GM18873 (cell line): ENCODE data around the gene MVB12B.

Source experiments
- ATAC-seq: cut with Tn5 transposase; IDR thresholded peaks from one replicate; pipeline ENCODE4 v1.9.1; 2021; ENCODE audit warnings: mild to moderate bottlenecking, moderate library complexity, moderate number of reproducible peaks; ENCODE audit not compliant: unreplicated experiment, low FRiP score

The MVB12B gene

DNA sequence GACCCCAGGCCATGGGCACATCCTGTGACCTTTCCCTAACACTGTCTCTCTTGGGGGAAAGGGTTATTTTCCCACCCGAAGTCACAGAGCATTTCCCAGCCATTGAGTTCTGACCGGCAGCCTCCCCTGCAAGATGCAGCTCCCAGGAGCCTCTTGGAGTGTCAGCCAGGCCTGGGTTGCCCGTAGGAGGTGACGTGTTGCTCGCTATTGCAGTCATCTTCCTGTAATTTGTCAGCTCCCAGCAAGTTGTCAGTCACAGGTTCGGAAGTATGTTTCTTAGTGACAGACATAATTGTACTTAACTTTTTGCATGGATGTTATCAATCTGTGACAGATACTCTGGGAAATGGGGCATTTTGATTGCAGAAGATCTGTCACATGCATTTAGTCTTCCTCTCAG, 74.5 kb downstream of the MVB12B start:
- ATAC-seq: no peak

DNA sequence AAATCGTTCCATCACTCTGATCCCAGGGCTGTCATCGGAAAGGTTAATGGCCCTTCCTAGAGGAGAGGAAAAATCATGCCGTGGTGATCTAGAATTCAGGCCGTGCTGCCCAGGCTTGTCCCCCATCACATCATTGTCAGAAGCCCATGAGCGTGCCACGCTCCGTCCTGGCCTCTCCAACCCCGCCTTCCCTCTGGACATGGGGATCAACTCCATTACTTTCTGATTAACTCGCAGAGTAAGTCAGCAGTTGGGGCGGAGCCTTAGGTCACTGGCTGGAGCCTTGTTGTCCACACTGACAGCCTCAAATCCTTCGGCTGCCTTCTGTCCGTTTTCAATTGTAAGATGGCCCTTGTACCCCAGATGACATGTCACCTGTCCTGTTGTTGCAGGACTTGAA, 75.0 kb downstream of the MVB12B start:
- no peak for ATAC-seq

DNA sequence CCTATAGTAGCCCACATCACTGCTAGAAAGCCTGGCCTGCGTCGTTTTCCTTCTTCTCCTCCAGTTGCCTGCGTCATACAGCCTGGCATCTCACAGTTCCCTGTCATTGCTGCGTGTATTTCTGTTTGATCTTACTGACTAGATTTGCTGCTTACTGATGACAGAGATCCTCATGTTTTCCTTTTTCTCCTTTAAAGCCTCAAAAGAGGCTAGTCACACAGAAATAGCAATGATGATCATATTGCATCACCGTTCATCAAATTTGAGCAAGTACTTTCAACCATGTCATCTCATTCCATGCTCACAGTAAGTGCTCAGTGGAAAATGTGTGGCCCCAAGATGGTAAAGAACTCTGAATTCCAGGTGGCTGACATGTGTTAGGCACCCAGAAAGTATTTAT, 76.8 kb downstream of the MVB12B start:
- ATAC-seq: no peak

DNA sequence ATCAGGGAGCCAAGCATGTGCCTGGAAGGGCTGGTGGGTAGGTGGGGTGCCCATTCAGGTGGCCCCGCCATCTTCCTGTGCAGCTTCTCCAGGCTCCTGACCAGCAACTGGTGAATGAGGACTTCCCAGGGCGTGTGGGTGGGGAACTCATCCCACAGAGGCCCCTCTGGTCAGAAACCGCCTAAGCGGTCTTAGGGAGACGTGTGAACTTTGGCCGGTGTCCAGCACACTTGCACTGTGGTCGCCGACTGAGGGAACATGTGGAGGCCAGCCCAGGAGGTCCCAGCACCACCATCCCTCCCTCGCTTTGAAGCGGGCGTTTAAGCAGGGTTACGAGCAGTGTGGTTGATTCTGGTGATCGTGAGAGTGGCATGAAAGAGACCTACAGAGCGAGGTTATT, 77.8 kb downstream of the MVB12B start:
- no peak for ATAC-seq

- no peak for ATAC-seq
Observed at GRCh38 chr9:126406075-126406667, 79.5 kb downstream of the MVB12B start.

- ATAC-seq: no peak
Observed at GRCh38 chr9:126407114-126407870, 80.7 kb downstream of the MVB12B start.

DNA sequence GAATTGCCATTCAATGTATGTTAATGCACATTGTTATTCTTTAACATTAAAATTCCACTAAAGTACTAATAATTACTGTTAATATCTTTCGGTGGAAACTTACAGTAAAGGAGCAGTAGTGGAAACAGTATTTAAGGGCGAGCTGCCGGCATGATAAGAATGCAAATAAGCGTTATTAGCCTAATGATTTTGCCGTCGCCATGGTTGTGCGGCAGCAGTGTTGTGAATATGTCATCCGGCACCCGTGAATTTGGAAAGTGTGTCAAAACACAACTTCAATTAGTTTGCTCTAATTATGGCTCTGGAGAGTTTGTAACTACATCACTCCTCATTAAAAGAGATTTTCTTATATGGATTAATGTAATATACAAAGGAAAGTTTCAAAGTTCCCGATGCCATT, 81.4 kb downstream of the MVB12B start:
- ATAC-seq: no peak

GRCh38 chr9:126410229-126410628, 83.6 kb downstream of the MVB12B start:
- ATAC-seq: no peak

GRCh38 chr9:126411225-126411947, 84.8 kb downstream of the MVB12B start:
- ATAC-seq: peak; percentile 67

- ATAC-seq: no peak
Observed at GRCh38 chr9:126411948-126412284, 85.3 kb downstream of the MVB12B start.

DNA sequence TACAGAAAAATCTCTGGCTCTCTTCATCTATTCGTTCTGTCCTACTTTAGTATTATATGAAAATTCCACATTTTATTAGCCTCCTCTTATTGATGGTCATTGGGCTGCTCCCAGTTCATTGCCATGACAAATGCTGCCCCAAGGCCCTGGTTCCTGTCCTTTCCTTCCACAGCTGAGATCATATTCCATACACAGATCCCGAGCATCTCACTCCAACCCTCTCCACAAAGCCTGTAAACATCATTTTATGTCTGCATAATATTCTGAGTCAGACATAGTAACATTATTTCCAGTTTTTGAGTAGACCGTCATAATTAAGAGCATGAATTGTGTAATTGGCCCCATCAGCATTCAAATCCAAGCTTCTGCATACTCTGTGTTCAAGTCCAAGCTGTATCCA, 86.3 kb downstream of the MVB12B start:
- ATAC-seq: no peak

DNA sequence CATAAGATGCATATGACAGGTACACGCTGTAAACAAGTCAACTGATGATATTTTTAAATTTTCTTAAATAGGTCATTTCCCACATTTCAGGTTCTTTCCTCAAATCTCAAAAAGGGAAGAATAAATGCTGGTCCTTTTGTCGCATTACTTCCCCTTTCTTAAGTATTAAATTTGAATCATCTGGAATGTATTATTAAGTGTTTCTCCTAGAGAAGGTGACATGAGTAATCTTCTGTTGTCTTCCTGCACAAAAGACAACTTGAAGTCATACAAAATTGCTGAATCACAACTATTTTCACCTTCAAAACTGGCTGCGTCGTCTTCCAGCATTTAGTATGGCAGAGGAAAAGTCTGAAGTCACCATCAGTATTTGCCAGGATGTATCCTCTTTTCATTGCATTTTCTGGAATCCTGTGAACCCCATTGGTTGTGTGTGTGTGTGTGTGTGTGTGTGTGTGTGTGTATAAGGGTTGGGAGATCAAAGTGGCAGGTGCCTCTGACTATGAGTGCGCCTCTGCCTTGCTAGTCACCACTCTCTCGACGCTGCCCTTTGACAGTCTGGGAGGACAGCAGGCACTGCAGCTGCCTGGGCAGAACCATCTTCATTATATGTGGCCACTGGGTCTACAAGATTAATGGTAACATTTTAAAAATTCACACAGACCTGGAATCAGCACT, 86.9 kb downstream of the MVB12B start:
- no peak for ATAC-seq

DNA sequence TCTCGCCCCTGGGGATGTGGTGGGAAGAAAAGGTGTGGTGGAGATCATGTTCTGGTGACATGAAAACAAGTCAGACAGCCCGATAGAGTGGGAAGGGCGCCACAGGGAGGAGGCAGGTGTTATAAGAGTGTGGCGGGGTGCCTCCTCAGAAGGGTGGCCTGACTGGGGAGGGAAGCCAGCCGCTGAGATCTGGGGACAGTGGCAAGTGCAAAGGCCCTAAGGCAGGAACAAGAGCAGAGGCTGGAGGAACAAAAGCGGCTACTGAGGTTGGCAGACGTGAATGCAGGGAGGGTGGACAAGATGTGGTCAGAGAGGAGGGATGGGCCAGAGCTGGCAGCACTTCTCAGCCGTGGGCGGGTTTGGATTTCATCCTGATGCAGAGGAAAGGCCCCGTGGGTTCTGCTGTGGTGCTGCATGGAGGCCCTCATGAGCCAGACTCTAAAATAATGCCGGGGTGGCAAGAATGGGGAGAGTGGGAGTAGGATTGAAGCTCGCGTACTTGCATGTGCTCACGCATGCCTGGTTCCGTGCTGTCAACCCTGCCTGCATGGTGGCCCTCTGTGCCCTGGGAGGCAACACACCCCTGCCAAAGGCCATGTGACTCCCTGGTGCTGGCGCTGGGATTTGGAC, 89.2 kb downstream of the MVB12B start:
- no peak for ATAC-seq

DNA sequence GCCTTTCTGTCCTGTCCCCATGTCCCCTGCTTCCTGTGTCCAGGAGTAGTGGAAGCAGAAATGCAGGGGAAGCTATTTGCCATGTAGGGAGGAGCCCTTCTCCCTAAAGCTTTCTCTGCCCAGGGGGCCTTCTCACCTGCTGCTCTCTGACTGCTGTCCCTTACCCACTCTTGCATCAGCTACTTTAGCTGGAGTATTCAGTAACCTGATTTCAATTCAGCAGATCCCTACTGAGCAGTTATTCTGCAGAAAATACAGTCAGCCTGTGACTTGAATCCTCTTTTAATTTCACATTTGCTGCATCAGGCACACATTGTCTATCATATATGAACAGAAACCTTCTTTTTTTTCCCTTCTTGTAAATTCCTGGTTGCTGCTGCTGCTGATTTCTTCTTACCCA, 90.4 kb downstream of the MVB12B start:
- ATAC-seq: no peak

DNA sequence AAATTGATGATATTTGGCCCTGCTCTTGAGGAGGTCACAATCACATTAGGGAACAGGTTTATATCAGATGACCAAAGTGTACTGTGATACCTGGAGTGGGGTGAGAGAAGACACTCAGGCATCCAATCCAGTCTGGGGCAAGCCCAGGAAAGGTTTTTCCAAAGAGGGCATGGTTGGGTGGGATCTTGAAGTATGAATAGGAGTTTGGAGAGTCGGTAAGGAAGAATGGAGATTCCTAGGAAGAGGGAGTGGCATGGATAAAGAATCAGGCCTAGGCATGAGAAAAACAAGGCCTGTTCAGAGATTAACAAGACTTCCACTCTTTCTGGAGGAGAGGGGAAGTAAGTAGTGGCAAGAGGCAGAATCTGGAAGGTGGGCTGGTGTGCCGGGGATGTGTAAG, 91.1 kb downstream of the MVB12B start:
- no peak for ATAC-seq

GRCh38 chr9:126418608-126419007, 92.0 kb downstream of the MVB12B start:
- no peak for ATAC-seq

DNA sequence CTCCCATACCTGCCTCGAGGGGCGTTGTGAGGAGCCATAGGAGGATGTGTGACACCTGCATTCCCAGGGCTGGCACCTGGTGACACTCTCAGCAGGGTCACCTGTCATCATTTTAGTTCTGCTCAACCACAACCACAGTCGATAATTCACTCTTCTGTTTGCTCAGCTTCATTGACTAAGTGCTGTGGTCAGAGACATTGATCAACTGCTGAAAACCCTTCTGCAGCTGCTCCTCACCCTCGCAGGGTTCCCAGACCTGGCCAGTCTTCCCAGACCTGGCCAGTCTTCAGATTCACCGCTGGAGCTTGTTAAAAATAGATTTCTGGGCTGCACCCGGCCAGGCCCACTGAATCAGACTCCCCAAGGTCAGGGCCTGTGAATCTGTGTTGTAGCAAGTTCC, 92.8 kb downstream of the MVB12B start:
- no peak for ATAC-seq

GRCh38 chr9:126420135-126420534, 93.5 kb downstream of the MVB12B start:
- ATAC-seq: no peak

DNA sequence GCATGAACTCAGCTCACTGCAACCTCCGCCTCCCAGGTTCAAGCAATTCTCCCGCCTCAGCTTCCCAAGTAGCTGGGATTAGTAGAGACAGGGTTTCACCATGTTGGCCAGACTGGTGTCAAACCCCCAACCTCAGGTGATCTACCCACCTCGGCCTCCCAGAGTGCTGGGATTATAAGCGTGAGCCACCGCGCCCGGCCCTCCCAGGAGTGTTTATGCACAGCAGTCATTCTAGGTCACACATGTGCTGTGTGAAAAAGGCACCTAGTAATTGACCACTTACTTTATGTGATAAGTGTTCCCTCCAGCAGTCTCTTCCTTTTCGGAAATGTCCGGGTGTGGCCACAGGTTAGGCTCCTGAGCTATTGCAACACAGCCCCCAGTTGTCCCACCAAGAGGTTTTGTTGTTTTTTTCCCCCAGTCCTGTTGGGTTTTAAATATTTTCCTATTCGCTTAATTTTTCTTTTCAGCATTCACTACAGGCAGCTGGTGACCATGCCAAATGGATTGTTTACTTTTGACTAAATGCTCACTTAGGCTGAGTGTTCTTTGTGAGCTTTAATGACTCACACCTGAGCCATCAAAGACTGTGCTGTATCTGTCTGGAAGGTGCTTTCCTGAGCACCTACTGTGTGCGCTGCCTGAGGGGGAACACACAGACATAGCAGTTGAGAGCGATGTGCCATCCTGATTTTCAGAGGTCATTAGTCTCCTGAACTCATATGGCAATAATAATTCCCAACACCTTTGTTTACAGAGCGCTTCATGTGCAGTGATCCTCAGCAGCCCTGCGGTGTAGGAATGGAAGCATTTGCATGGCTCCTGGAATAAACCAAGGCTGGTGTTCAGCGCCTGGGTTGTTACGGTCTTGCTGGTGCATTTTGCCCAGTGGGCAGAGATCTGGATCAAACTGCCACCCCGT, 94.3 kb downstream of the MVB12B start:
- no peak for ATAC-seq
